Measurements from ENCODE around the gene GAA.

DNA sequence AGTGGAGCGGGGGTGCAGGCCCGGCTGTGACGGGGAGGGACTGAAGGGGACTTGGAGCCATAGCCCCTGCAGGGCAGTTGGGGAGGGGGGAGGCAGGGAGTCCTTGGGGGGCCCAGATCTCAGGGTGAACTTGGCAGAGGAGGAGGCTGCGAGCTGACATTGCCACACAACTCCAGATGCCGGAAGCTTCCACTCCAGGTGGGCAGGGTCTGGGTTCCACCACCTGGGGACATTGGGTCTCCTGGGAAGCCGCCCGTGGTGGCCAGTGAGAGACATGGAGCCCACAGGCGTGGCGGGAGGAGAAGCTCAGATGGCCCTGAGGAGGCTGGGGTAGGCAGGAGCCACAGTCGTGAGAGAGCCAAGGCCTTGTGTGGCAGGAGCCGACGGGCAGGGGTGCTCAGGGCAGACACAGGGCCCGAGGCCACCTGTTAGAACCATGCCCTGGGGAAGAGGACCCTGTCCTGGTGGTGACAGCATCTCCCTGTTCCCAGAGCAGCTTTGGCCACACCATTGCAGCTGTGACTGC is 18.2 kb upstream of the GAA start:
- TF ChIP-seq, protein P1, sequence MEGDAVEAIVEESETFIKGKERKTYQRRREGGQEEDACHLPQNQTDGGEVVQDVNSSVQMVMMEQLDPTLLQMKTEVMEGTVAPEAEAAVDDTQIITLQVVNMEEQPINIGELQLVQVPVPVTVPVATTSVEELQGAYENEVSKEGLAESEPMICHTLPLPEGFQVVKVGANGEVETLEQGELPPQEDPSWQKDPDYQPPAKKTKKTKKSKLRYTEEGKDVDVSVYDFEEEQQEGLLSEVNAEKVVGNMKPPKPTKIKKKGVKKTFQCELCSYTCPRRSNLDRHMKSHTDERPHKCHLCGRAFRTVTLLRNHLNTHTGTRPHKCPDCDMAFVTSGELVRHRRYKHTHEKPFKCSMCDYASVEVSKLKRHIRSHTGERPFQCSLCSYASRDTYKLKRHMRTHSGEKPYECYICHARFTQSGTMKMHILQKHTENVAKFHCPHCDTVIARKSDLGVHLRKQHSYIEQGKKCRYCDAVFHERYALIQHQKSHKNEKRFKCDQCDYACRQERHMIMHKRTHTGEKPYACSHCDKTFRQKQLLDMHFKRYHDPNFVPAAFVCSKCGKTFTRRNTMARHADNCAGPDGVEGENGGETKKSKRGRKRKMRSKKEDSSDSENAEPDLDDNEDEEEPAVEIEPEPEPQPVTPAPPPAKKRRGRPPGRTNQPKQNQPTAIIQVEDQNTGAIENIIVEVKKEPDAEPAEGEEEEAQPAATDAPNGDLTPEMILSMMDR (IDR thresholded peaks at IDR 0.05): no peak
- TF ChIP-seq POLR2A (IDR thresholded peaks at IDR 0.05): no peak
